K562 (cell line): Measurements from ENCODE around the gene GNAZ. TPM values are rescaled to one million over a fixed set of nuclear protein-coding genes. Genes with fewer than 3 reads are reported as not detected.

Experiments
- ATAC-seq: fragments of 200-7000 bp; cut with Tn5 transposase; 3 replicates; pipeline ENCODE4 v1.9.1; 2020; ENCODE audit warnings: moderate library complexity
- BruUV-seq: library from RNA; stranded (reverse); fragments of 400-500 nt; replicated peaks from 2 replicates; lab custom pipeline; 2021; lab: Mats Ljungman, UMichigan
- CTCF ChIA-PET: fragments of 300-600 bp; formaldehyde crosslinking; extraction: SDS; loops from one replicate; lab custom pipeline; 2021; ENCODE audit warnings: low intra/inter-chr PET ratio; lab: Yijun Ruan, JAX
- POLR2A ChIA-PET: fragments of 300-600, 350-650 bp; sonication (Branson Sonifier 250); formaldehyde crosslinking; extraction: SDS; loops from one replicate; lab custom pipeline; 2021; ENCODE audit warnings: antibody characterized with exemption, inconsistent platforms; lab: Yijun Ruan, JAX
- DNase-seq, 4 experiments: peaks; one replicate each; pipeline versions ENCODE4 v3.0.0 to v3.0.0-alpha.2; 2011 to 2018; ENCODE audit warnings: low spot score in 3 of 4, mixed read lengths in 3 of 4; ENCODE audit errors: extremely low read depth in 1 of 4
- FAIRE-seq: peaks from 2 replicates; lab custom pipeline; 2011; peaks lifted over from hg19 to GRCh38; lab: Jason Lieb, UNC
- H2AFZ ChIP-seq: 2 replicates; pipeline ENCODE4 v1.6.0; 2011; ENCODE audit warnings: low read depth, low read length, control low read depth, inconsistent platforms
- H3K27ac ChIP-seq: fragments of 200-600 bp; 3 replicates; pipeline ENCODE4 v1.8.0; 2011; ENCODE audit warnings: low read depth, mild to moderate bottlenecking, control low read depth, inconsistent platforms, low read length, moderate library complexity, mixed read lengths; ENCODE audit errors: extremely low read depth
- H3K27me3 ChIP-seq, 2 experiments: fragments of 300-600 bp in 1 of 2; 2 replicates in 1 of 2; 3 replicates in 1 of 2; pipeline versions ENCODE4 v1.6.0 to v1.8.0; 2011; ENCODE audit warnings: inconsistent platforms in 2 of 2, low read length in 2 of 2, mild to moderate bottlenecking in 1 of 2, mixed read lengths in 1 of 2, moderate library complexity in 1 of 2; ENCODE audit not compliant: control insufficient read depth in 2 of 2, insufficient read depth in 2 of 2
- H3K36me3 ChIP-seq: fragments of 300-600 bp; 3 replicates; pipeline ENCODE4 v1.8.0; 2011; ENCODE audit warnings: mild to moderate bottlenecking, low read length, inconsistent platforms; ENCODE audit not compliant: control insufficient read depth, insufficient read depth
- H3K4me1 ChIP-seq, 2 experiments: fragments of 200-600 bp in 1 of 2; replicated peaks in 1 of 2; 2 replicates in 1 of 2; 3 replicates in 1 of 2; pipeline versions ENCODE4 v1.5.1 to v1.8.0; 2011; ENCODE audit warnings: inconsistent platforms in 2 of 2, low read length in 2 of 2, mild to moderate bottlenecking in 1 of 2, mixed read lengths in 1 of 2, moderate library complexity in 1 of 2; ENCODE audit not compliant: control insufficient read depth in 2 of 2, insufficient read depth in 2 of 2
- H3K4me2 ChIP-seq: 2 replicates; pipeline ENCODE4 v1.6.1; 2011; ENCODE audit warnings: low read length, control low read depth, inconsistent platforms, mixed read lengths; ENCODE audit not compliant: insufficient read depth
- H3K4me3 ChIP-seq: fragments of 200-600 bp; sonication (generic), shearing (Covaris generic); 2 replicates; pipeline ENCODE4 v1.5.1; 2016; ENCODE audit warnings: control low read depth, inconsistent platforms
- H3K79me2 ChIP-seq: fragments of 200-600 bp; 3 replicates; pipeline ENCODE4 v1.8.0; 2011; ENCODE audit warnings: low read length, inconsistent platforms; ENCODE audit not compliant: control insufficient read depth, insufficient read depth
- H3K9ac ChIP-seq, 2 experiments: 2 replicates each; pipeline versions ENCODE4 v1.6.0 to v1.6.1; 2011; ENCODE audit warnings: low read depth in 2 of 2, low read length in 2 of 2, control low read depth in 1 of 2, inconsistent platforms in 1 of 2, mild to moderate bottlenecking in 1 of 2, mixed read lengths in 1 of 2; ENCODE audit not compliant: insufficient read depth in 1 of 2
- H3K9me1 ChIP-seq: one replicate; pipeline ENCODE4 v1.6.0; 2011; ENCODE audit warnings: inconsistent platforms, mild to moderate bottlenecking, low read length, moderate library complexity; ENCODE audit not compliant: control insufficient read depth, insufficient read depth
- H3K9me3 ChIP-seq: replicated peaks from 2 replicates; pipeline ENCODE4 v1.5.1; 2011; ENCODE audit warnings: low read depth, low read length, inconsistent platforms; ENCODE audit not compliant: control insufficient read depth, insufficient read depth
- H4K20me1 ChIP-seq: replicated peaks from 2 replicates; pipeline ENCODE4 v1.6.1; 2011; ENCODE audit warnings: low read length, inconsistent platforms, mixed read lengths; ENCODE audit not compliant: control insufficient read depth, insufficient read depth
- ATF1 ChIP-seq, 2 experiments: fragments of 450-650 bp in 1 of 2; IDR thresholded peaks; 2 replicates each; pipeline ENCODE4 v1.6.1; 2016; ENCODE audit warnings: missing compliant biosample characterization in 1 of 2, missing genetic modification characterization in 1 of 2
- CEBPG ChIP-seq, 3 experiments: fragments of 200-800 bp in 1 of 3; sonication (Bioruptor generic) in 1 of 3; sonication (generic) in 1 of 3; formaldehyde crosslinking in 1 of 3; IDR thresholded peaks in 2 of 3; conservative IDR thresholded peaks in 1 of 3; 2 replicates each; pipeline versions ENCODE4 v1.6.1 to v1.8.0; 2016 to 2022; ENCODE audit warnings: missing compliant biosample characterization in 2 of 3, missing genetic modification characterization in 2 of 3, mild to moderate bottlenecking in 1 of 3, missing genetic modification reagents in 1 of 3
- EGR1 ChIP-seq: fragments of 450-650 bp; conservative IDR thresholded peaks from 2 replicates; pipeline ENCODE4 v1.6.1; 2017; ENCODE audit warnings: mild to moderate bottlenecking
- ILF3 ChIP-seq: fragments of 450-650 bp; IDR thresholded peaks from 2 replicates; pipeline ENCODE4 v1.6.1; 2018; ENCODE audit warnings: antibody characterized with exemption, mild to moderate bottlenecking, moderate library complexity, borderline replicate concordance
- PRMT5 ChIP-seq: sonication (generic); formaldehyde crosslinking; IDR thresholded peaks from 2 replicates; pipeline ENCODE4 v1.5.0; 2020; ENCODE audit warnings: missing genetic modification reagents
- RUNX1 ChIP-seq: sonication (generic); IDR thresholded peaks from 2 replicates; pipeline ENCODE4 v1.6.1; 2016; ENCODE audit warnings: antibody characterized with exemption, low read depth
- SNRNP70 ChIP-seq: fragments of 200-400 bp; formaldehyde crosslinking; optimal IDR thresholded peaks from 2 replicates; pipeline ENCODE3; 2017; ENCODE audit warnings: low read depth, low read length
- TBP ChIP-seq: optimal IDR thresholded peaks from 2 replicates; pipeline ENCODE3; 2011; ENCODE audit warnings: low read depth, low read length, improper control_type of control experiment
- ZEB2 ChIP-seq: fragments of 450-650 bp; IDR thresholded peaks from 2 replicates; pipeline ENCODE4 v1.6.1; 2016
- ZNF184 ChIP-seq: sonication (generic); formaldehyde crosslinking; IDR thresholded peaks from 2 replicates; pipeline ENCODE4 v1.5.0; 2020; ENCODE audit warnings: missing genetic modification reagents
- ZNF830 ChIP-seq: fragments of 250-450 bp; sonication (Bioruptor Pico); IDR thresholded peaks from 2 replicates; pipeline ENCODE4 v1.5.0; 2021; ENCODE audit warnings: mild to moderate bottlenecking
- WGBS: fragments of 100-300 bp; shearing (Covaris generic); methylation state at CpG from one replicate; pipeline ENCODE4 v1.1.6; 2016; ENCODE audit warnings: low coverage, mixed read lengths; ENCODE audit not compliant: insufficient coverage; ENCODE audit errors: missing lambda C conversion rate; 5-methylcytosine and 5-hydroxymethylcytosine counted together
- in situ Hi-C: fragments of 300-500 bp; cut with MboI; formaldehyde crosslinking; loops from 4 replicates; pipeline ENCODE4 v1.15.0; 2018; ENCODE audit warnings: inconsistent platforms, mixed read lengths
- intact Hi-C: fragments of 100-400 bp; cut with micrococcal nuclease; formaldehyde crosslinking; loops from 2 replicates; pipeline ENCODE4 v1.14.2; 2022
- polyA plus RNA-seq, 8 experiments: library from polyadenylated mRNA; depleted of rRNA in 4 of 8; stranded (reverse) in 5 of 8; unstranded in 3 of 8; fragments of >200 nt; fragmentation: Nextera tagmentation in 2 of 8; fragmentation: Illumina TruSeq in 1 of 8; extraction: Ambion mirVana in 2 of 8; extraction: Trizol in 1 of 8; gene quantifications; 2 replicates each; pipeline versions ENCODE4 v1.2.1 to v1.2.3, GENCODE V29; 2011 to 2014; ENCODE audit warnings: inconsistent platforms in 1 of 8, missing spikeins in 1 of 8
- total RNA-seq, 7 experiments: library from RNA; depleted of rRNA in 6 of 7; stranded (reverse); fragments of >200 nt in 6 of 7; fragmentation: Illumina TruSeq in 2 of 7; extraction: Trizol in 2 of 7; gene quantifications; 2 replicates each; pipeline versions ENCODE4 v1.2.1 to v1.2.3, GENCODE V29; 2011 to 2021; ENCODE audit warnings: low replicate concordance in 1 of 7
- TF ChIP-seq, protein P1 (sequence below), 3 experiments: IDR thresholded peaks in 2 of 3; conservative IDR thresholded peaks in 1 of 3; 2 replicates each; pipeline ENCODE4 v1.5.1; 2011 to 2012; ENCODE audit warnings: low read length in 3 of 3, mild to moderate bottlenecking in 3 of 3, control low read depth in 2 of 3, improper control_type of control experiment in 1 of 3, inconsistent platforms in 1 of 3, low read depth in 1 of 3, mixed read lengths in 1 of 3, moderate library complexity in 1 of 3; ENCODE audit not compliant: insufficient read depth in 2 of 3
- TF ChIP-seq, protein P2 (sequence below): sonication (generic); formaldehyde crosslinking; IDR thresholded peaks from 2 replicates; pipeline ENCODE4 v1.9.0; 2022; ENCODE audit warnings: mild to moderate bottlenecking, missing genetic modification reagents
- TF ChIP-seq, protein P3 (sequence below): sonication (generic); formaldehyde crosslinking; IDR thresholded peaks from 2 replicates; pipeline ENCODE4 v1.5.0; 2020; ENCODE audit warnings: missing genetic modification reagents
- TF ChIP-seq, protein P4 (sequence below), 2 experiments: IDR thresholded peaks; 2 replicates each; pipeline ENCODE4 v1.6.1; 2012; ENCODE audit warnings: improper control_type of control experiment in 2 of 2, low read depth in 2 of 2, low read length in 2 of 2, borderline replicate concordance in 1 of 2

GNAZ gene
- total and polyA plus RNA-seq, 9 of the 15 experiments (the other 6 are each of a cell fraction or from before 2014, with no cell fraction given), result 0.04 to 0.22 (median 0.13) TPM; not detected in 3

GRCh38 chr22:23055449-23056179, 14.7 kb upstream of the GNAZ start:
- FAIRE-seq (no peak), DNase-seq (peak in 1 of 4 experiments; percentile 58), ATAC-seq (no peak)
- Histone ChIP-seq H3K27ac (no peak overlapping the region), H4K20me1 (peaks cover 21% of the 10 kb centered on the region), H3K9ac (no peak overlapping the region), H3K79me2 (no peaks in the 10 kb centered on the region), H2AFZ (no peak overlapping the region), H3K9me3 (no peaks in the 10 kb centered on the region), H3K27me3 (peaks cover 14 to 45% of the 10 kb centered on the region in 2 experiments; a peak in 4 of 5 replicates), H3K4me2 (no peak overlapping the region), H3K4me3 (no peak overlapping the region), H3K9me1 (no peaks in the 10 kb centered on the region), H3K4me1 (peaks cover 0 to 3% of the 10 kb centered on the region in 2 experiments; a peak in 1 of 5 replicates), H3K36me3 (no peaks in the 10 kb centered on the region)
- intact Hi-C loops, result no loop called here
- WGBS, result under 1% methylated on average over 7 of the region's 7 CpGs
- in situ Hi-C loops, result no loop called here
- no TSS peak for BruUV-seq
- ChIA-PET CTCF (no interaction called here), POLR2A (interaction anchor here (0.6 to 5.6 kb wide), 9 partner anchors 10 to 623 kb away, joined by 3 to 37 read pairs (median 3); partner anchors contain the start of gene GNAZ)
- TF ChIP-seq EGR1, result 0 out of 2 replicates have a peak, but pooled peaks have one; percentile 22
- peak; percentile 8; the same call in 1 of the 2 replicates for TF ChIP-seq ATF1 (CRISPR knock-in tag; IDR thresholded peaks at IDR 0.05)
- TF ChIP-seq ATF1 (tag; IDR thresholded peaks at IDR 0.05), result no peak
- peak; percentile 66 for TF ChIP-seq PRMT5 (CRISPR knock-in tag)
- no peak for TF ChIP-seq ILF3
- TF ChIP-seq SNRNP70, result peak; percentile 83
- TF ChIP-seq RUNX1, result peak; percentile 31; the same call in 1 of the 2 replicates
- no peak for TF ChIP-seq ZNF830 (CRISPR knock-in tag)
- TF ChIP-seq, protein P1, sequence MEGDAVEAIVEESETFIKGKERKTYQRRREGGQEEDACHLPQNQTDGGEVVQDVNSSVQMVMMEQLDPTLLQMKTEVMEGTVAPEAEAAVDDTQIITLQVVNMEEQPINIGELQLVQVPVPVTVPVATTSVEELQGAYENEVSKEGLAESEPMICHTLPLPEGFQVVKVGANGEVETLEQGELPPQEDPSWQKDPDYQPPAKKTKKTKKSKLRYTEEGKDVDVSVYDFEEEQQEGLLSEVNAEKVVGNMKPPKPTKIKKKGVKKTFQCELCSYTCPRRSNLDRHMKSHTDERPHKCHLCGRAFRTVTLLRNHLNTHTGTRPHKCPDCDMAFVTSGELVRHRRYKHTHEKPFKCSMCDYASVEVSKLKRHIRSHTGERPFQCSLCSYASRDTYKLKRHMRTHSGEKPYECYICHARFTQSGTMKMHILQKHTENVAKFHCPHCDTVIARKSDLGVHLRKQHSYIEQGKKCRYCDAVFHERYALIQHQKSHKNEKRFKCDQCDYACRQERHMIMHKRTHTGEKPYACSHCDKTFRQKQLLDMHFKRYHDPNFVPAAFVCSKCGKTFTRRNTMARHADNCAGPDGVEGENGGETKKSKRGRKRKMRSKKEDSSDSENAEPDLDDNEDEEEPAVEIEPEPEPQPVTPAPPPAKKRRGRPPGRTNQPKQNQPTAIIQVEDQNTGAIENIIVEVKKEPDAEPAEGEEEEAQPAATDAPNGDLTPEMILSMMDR (IDR thresholded peaks at IDR 0.05 in 2 of 3, conservative IDR thresholded peaks at IDR 0.05 in 1 of 3; ENCODE audit: insufficient read depth in 2 of 3, low read depth in 1 of 3, low read length in 3 of 3), result peak in 1 of 3 experiments; percentile 3; a peak in 1 of 6 replicates
- no peak for TF ChIP-seq ZEB2
- peak; percentile 51 for TF ChIP-seq ZNF184
- TF ChIP-seq, protein P2, sequence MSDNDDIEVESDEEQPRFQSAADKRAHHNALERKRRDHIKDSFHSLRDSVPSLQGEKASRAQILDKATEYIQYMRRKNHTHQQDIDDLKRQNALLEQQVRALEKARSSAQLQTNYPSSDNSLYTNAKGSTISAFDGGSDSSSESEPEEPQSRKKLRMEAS (CRISPR knock-in tag), result peak; percentile 54; the same call in 1 of the 2 replicates
- peak; percentile 28 for TF ChIP-seq TBP
- peak; percentile 14; the same call in 1 of the 2 replicates for TF ChIP-seq CEBPG (CRISPR knock-in tag; IDR thresholded peaks at IDR 0.05)
- no peak for TF ChIP-seq CEBPG (tag; conservative IDR thresholded peaks at IDR 0.05 in 1 of 2, IDR thresholded peaks at IDR 0.05 in 1 of 2)
- TF ChIP-seq, protein P3, sequence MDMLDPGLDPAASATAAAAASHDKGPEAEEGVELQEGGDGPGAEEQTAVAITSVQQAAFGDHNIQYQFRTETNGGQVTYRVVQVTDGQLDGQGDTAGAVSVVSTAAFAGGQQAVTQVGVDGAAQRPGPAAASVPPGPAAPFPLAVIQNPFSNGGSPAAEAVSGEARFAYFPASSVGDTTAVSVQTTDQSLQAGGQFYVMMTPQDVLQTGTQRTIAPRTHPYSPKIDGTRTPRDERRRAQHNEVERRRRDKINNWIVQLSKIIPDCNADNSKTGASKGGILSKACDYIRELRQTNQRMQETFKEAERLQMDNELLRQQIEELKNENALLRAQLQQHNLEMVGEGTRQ (CRISPR knock-in tag), result peak; percentile 27; the same call in 1 of the 2 replicates
- TF ChIP-seq, protein P4, sequence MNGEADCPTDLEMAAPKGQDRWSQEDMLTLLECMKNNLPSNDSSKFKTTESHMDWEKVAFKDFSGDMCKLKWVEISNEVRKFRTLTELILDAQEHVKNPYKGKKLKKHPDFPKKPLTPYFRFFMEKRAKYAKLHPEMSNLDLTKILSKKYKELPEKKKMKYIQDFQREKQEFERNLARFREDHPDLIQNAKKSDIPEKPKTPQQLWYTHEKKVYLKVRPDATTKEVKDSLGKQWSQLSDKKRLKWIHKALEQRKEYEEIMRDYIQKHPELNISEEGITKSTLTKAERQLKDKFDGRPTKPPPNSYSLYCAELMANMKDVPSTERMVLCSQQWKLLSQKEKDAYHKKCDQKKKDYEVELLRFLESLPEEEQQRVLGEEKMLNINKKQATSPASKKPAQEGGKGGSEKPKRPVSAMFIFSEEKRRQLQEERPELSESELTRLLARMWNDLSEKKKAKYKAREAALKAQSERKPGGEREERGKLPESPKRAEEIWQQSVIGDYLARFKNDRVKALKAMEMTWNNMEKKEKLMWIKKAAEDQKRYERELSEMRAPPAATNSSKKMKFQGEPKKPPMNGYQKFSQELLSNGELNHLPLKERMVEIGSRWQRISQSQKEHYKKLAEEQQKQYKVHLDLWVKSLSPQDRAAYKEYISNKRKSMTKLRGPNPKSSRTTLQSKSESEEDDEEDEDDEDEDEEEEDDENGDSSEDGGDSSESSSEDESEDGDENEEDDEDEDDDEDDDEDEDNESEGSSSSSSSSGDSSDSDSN (IDR thresholded peaks at IDR 0.05; ENCODE audit: borderline replicate concordance in 1 of 2, low read depth in 2 of 2, low read length in 2 of 2), result 0 out of 4 replicates have a peak, but pooled peaks of 1 of the 2 experiments have one; percentile 16
